Prostate gland (tissue), 2 donors: ENCODE measurements around the gene DNAJC27.
"Not testable (repeated sequence)": the region's sequence is repeated elsewhere in the genome, so short reads cannot be mapped to it uniquely, and the experiment has no call there.

ENCODE experiments used
- CTCF ChIP-seq, 4 experiments: fragments of 200-600 bp in 2 of 4; fragments of 450-650 bp in 2 of 4; sonication (generic) in 2 of 4; IDR thresholded peaks; 1 replicate in 3 of 4; 2 replicates in 1 of 4; pipeline ENCODE4 v1.5.1; 2016 to 2019; ENCODE audit warnings: antibody characterized with exemption in 4 of 4, mild to moderate bottlenecking in 2 of 4, moderate library complexity in 2 of 4
- POLR2A ChIP-seq: fragments of 450-650 bp; IDR thresholded peaks from one replicate; pipeline ENCODE4 v1.6.1; 2016; ENCODE audit warnings: antibody characterized with exemption, mild to moderate bottlenecking
- POLR2AphosphoS5 ChIP-seq: sonication (generic); formaldehyde crosslinking; IDR thresholded peaks from one replicate; pipeline ENCODE4 v1.6.1; 2017; ENCODE audit warnings: antibody characterized with exemption

GRCh38 chr2:24999097-24999496 is 27.3 kb upstream of the DNAJC27 start:
- TF ChIP-seq POLR2A; CTCF (IDR thresholded peaks at IDR 0.05); POLR2AphosphoS5: not testable (repeated sequence)
